Fibroblast of lung (primary cell): ENCODE results near the gene TSPAN5. TPM values are rescaled to one million over a fixed set of nuclear protein-coding genes. Genes with fewer than 3 reads are reported as not detected.

ENCODE experiments used
- DNase-seq, 2 donors: peaks; one replicate each; pipeline versions ENCODE4 v3.0.0 to v3.0.0-alpha.2; 2010; ENCODE audit warnings: low read depth in 2 of 2
- H2AFZ ChIP-seq: 2 replicates; pipeline ENCODE4 v1.5.1; 2012; ENCODE audit warnings: low read length, control low read depth, inconsistent platforms
- H3K27ac ChIP-seq: 2 replicates; pipeline ENCODE4 v1.5.1; 2011; ENCODE audit warnings: low read length, control low read depth; ENCODE audit not compliant: insufficient read depth
- H3K27me3 ChIP-seq: 2 replicates; pipeline ENCODE4 v1.5.1; 2011; ENCODE audit warnings: mild to moderate bottlenecking, low read length; ENCODE audit not compliant: control insufficient read depth, insufficient read depth
- H3K36me3 ChIP-seq: 2 replicates; pipeline ENCODE4 v1.5.1; 2011; ENCODE audit warnings: low read length; ENCODE audit not compliant: control insufficient read depth, insufficient read depth
- H3K4me1 ChIP-seq: 2 replicates; pipeline ENCODE4 v1.5.1; 2011; ENCODE audit warnings: low read length; ENCODE audit not compliant: control insufficient read depth, insufficient read depth; ENCODE audit errors: extremely low read depth
- H3K4me2 ChIP-seq: 2 replicates; pipeline ENCODE4 v1.5.1; 2011; ENCODE audit warnings: low read length, control low read depth; ENCODE audit not compliant: insufficient read depth; ENCODE audit errors: extremely low read depth
- H3K4me3 ChIP-seq, 4 experiments: fragments of 200-600 bp in 1 of 4; sonication (generic) in 1 of 4; replicated peaks in 1 of 4; 2 replicates each; pipeline ENCODE4 v1.5.1; 2011 to 2016; ENCODE audit warnings: low read length in 4 of 4, low read depth in 3 of 4, mild to moderate bottlenecking in 3 of 4, control low read depth in 2 of 4, inconsistent platforms in 1 of 4, mixed read lengths in 1 of 4; ENCODE audit not compliant: insufficient read depth in 1 of 4; ENCODE audit errors: control extremely low read depth in 1 of 4
- H3K79me2 ChIP-seq: 2 replicates; pipeline ENCODE4 v1.5.1; 2012; ENCODE audit warnings: mild to moderate bottlenecking, low read length, inconsistent platforms; ENCODE audit not compliant: control insufficient read depth, insufficient read depth
- H3K9ac ChIP-seq: 2 replicates; pipeline ENCODE4 v1.5.1; 2011; ENCODE audit warnings: mild to moderate bottlenecking, low read length, control low read depth; ENCODE audit not compliant: insufficient read depth
- H3K9me3 ChIP-seq: 2 replicates; pipeline ENCODE4 v1.5.1; 2012; ENCODE audit warnings: low read depth, low read length; ENCODE audit not compliant: control insufficient read depth, insufficient read depth
- H4K20me1 ChIP-seq: 2 replicates; pipeline ENCODE4 v1.5.1; 2011; ENCODE audit warnings: low read length; ENCODE audit not compliant: control insufficient read depth, insufficient read depth; ENCODE audit errors: extremely low read depth
- EZH2 ChIP-seq: IDR thresholded peaks from 2 replicates; pipeline ENCODE4 v1.5.1; 2012; ENCODE audit warnings: low read length, control low read depth, mild to moderate bottlenecking; ENCODE audit errors: missing control alignments
- polyA plus RNA-seq, 2 donors: library from polyadenylated mRNA; depleted of rRNA in 1 of 2; stranded (reverse) in 1 of 2; unstranded in 1 of 2; fragments of >200 nt; gene quantifications; 2 replicates each; pipeline ENCODE4 v1.2.1, GENCODE V29; 2011 to 2012; ENCODE audit warnings: missing spikeins in 1 of 2
- total RNA-seq: library from RNA; depleted of rRNA; stranded (reverse); fragments of >200 nt; gene quantifications from 2 replicates; pipeline ENCODE4 v1.2.1, GENCODE V29; 2014
- TF ChIP-seq, protein P1 (sequence below), 2 donors: IDR thresholded peaks in 1 of 2; conservative IDR thresholded peaks in 1 of 2; 1 replicate in 1 of 2; 2 replicates in 1 of 2; pipeline ENCODE4 v1.5.1; 2011 to 2012; ENCODE audit warnings: low read length in 2 of 2, control low read depth in 1 of 2, inconsistent platforms in 1 of 2, low read depth in 1 of 2, mild to moderate bottlenecking in 1 of 2

TSPAN5 gene
- total and polyA plus RNA-seq, 2 donors (not counting 1 experiment from before 2014, with no cell fraction given) = 109 to 129 TPM

- Histone ChIP-seq H3K9ac (no peak overlapping the region), H3K27me3 (no peaks in the 10 kb centered on the region), H4K20me1 (no peaks in the 10 kb centered on the region), H2AFZ (no peak overlapping the region), H3K4me3 (no peak overlapping the region), H3K27ac (no peak overlapping the region), H3K36me3 (no peaks in the 10 kb centered on the region), H3K9me3 (no peaks in the 10 kb centered on the region), H3K4me1 (no peaks in the 10 kb centered on the region), H3K4me2 (no peak overlapping the region), H3K79me2 (peaks cover 54% of the 10 kb centered on the region)
- no peak for TF ChIP-seq EZH2
- TF ChIP-seq, protein P1, sequence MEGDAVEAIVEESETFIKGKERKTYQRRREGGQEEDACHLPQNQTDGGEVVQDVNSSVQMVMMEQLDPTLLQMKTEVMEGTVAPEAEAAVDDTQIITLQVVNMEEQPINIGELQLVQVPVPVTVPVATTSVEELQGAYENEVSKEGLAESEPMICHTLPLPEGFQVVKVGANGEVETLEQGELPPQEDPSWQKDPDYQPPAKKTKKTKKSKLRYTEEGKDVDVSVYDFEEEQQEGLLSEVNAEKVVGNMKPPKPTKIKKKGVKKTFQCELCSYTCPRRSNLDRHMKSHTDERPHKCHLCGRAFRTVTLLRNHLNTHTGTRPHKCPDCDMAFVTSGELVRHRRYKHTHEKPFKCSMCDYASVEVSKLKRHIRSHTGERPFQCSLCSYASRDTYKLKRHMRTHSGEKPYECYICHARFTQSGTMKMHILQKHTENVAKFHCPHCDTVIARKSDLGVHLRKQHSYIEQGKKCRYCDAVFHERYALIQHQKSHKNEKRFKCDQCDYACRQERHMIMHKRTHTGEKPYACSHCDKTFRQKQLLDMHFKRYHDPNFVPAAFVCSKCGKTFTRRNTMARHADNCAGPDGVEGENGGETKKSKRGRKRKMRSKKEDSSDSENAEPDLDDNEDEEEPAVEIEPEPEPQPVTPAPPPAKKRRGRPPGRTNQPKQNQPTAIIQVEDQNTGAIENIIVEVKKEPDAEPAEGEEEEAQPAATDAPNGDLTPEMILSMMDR (conservative IDR thresholded peaks at IDR 0.05 in 1 of 2, IDR thresholded peaks at IDR 0.05 in 1 of 2; ENCODE audit: low read depth in 1 of 2, low read length in 2 of 2) = no peak
- DNase-seq = peak in 1 of 2 donors; percentile 79
Observed at GRCh38 chr4:98566361-98567008, 91.9 kb downstream of the TSPAN5 start.

- no peak for DNase-seq
- Histone ChIP-seq H3K4me3 (no peak overlapping the region), H4K20me1 (no peaks in the 10 kb centered on the region), H3K79me2 (peaks cover 55% of the 10 kb centered on the region), H2AFZ (no peak overlapping the region), H3K27me3 (no peaks in the 10 kb centered on the region), H3K4me2 (no peak overlapping the region), H3K27ac (no peak overlapping the region), H3K36me3 (no peaks in the 10 kb centered on the region), H3K4me1 (no peaks in the 10 kb centered on the region), H3K9ac (no peak overlapping the region), H3K9me3 (no peaks in the 10 kb centered on the region)
- TF ChIP-seq EZH2 = no peak
- TF ChIP-seq, protein P1 (conservative IDR thresholded peaks at IDR 0.05 in 1 of 2, IDR thresholded peaks at IDR 0.05 in 1 of 2; ENCODE audit: low read depth in 1 of 2, low read length in 2 of 2) = no peak
Observed at GRCh38 chr4:98565681-98566301, 92.6 kb downstream of the TSPAN5 start.

DNA sequence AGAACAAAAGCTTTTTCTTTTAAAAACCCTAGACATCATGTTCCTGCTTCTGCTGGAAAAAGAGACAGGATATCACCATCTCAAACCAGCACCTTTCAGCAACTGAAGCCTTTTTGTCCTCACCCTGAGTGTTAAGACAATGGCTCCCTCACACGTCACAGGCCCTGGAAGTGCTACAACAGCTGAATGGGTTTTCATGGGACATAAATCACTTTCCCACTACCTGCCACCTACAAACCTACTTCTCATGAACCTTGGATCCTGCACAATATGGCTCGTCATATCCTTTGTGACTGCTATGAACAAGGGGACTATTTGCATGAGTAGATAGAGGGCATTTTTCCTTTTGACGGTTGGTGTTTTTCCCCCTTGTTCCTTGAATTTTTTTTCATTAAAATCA, 93.6 kb downstream of the TSPAN5 start:
- no peaks in the 10 kb centered on the region for H3K36me3 ChIP-seq
- H3K79me2 ChIP-seq = peaks cover 55% of the 10 kb centered on the region
- H3K9me3 ChIP-seq = no peaks in the 10 kb centered on the region
- peak in 1 of 2 donors; percentile 71 for DNase-seq
- no peaks in the 10 kb centered on the region for H3K27me3 ChIP-seq
- H3K27ac ChIP-seq = no peak overlapping the region
- H3K9ac ChIP-seq = no peak overlapping the region
- no peak overlapping the region for H2AFZ ChIP-seq
- H3K4me3 ChIP-seq = no peak overlapping the region
- H3K4me2 ChIP-seq = no peak overlapping the region
- H4K20me1 ChIP-seq = no peaks in the 10 kb centered on the region
- no peaks in the 10 kb centered on the region for H3K4me1 ChIP-seq
- no peak for TF ChIP-seq EZH2
- TF ChIP-seq, protein P1 (conservative IDR thresholded peaks at IDR 0.05 in 1 of 2, IDR thresholded peaks at IDR 0.05 in 1 of 2; ENCODE audit: low read depth in 1 of 2, low read length in 2 of 2) = no peak
